ENCODE results near the gene LIMS2. TPM values are rescaled to one million over a fixed set of nuclear protein-coding genes. Genes with fewer than 3 reads are reported as not detected.

Gene LIMS2
- total RNA-seq, 1 experiment from 2014 or later, result 8.9 TPM

DNA sequence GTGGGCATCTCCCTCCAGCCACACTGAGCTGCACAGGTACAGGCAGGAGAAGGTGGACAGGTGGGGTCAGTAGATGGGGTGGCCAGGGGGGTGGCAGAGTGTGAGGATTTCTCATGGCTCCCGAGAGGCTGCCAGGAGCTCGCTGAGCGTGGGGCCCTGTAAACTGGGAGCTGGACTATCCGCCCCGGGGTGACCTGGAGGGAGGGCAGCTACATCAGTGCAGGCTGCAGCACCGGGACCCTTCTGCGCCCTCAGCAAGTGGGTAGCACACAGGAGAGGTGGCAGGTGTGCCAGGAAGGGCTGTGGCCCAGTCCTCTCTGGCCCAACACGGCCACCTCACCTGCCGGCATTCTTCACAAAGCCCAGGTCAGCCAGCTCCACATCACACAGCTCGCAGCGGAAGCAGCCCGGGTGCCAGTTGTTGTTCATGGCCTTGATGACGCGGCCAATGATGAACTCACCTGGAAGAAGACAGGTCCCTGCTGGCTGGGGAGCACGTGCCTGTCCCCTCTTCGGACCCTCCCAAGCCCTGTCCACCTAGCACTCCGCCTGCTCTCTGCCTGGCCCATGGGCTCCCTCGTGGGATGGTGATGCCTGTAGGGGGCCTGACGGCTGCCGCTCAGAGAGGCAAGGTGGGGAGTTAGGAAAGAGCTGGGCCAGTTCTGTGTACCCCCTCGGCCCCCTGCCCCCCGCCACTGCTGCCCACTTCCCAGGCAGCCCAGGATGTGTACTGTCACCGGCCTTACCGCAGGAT, 21.1 kb downstream of the LIMS2 start:
- intact Hi-C loops (cut with micrococcal nuclease; ENCODE audit: unreplicated experiment), result no loop called here
- Histone ChIP-seq H3K4me1 (ENCODE audit: control insufficient read depth, insufficient read depth, low read length) (0 out of 2 replicates have a peak, but pooled peaks cover 4% of the 10 kb centered on the region), H3K27ac (ENCODE audit: low read length) (no peak overlapping the region), H3K27me3 (ENCODE audit: control insufficient read depth, insufficient read depth, low read length) (no peaks in the 10 kb centered on the region), H3K4me3 (ENCODE audit: low read depth in 2 of 2, low read length in 2 of 2) (no peak overlapping the region), H3K36me3 (ENCODE audit: control insufficient read depth, insufficient read depth, low read length) (no peaks in the 10 kb centered on the region), H3K9me3 (ENCODE audit: control insufficient read depth, insufficient read depth, low read depth, low read length) (no peaks in the 10 kb centered on the region)
- ChIA-PET POLR2A (no interaction called here), CTCF (interaction anchor here (2.8 kb wide), 1 partner anchor 63 kb away, joined by 13 read pairs; no protein-coding TSS in a partner anchor)
- DNase-seq (ENCODE audit: low read depth, low spot score), result no peak
- ATAC-seq, result no peak
- TF ChIP-seq SIN3A (IDR thresholded peaks at IDR 0.05; ENCODE audit: borderline replicate concordance, insufficient read depth, low read depth, low read length), result no peak
- no peak for TF ChIP-seq TCF7L2 (IDR thresholded peaks at IDR 0.05; ENCODE audit: low read depth, low read length)
- no peak for TF ChIP-seq POLR2AphosphoS5 (IDR thresholded peaks at IDR 0.05; ENCODE audit: low read depth, low read length)
- TF ChIP-seq, protein P1, sequence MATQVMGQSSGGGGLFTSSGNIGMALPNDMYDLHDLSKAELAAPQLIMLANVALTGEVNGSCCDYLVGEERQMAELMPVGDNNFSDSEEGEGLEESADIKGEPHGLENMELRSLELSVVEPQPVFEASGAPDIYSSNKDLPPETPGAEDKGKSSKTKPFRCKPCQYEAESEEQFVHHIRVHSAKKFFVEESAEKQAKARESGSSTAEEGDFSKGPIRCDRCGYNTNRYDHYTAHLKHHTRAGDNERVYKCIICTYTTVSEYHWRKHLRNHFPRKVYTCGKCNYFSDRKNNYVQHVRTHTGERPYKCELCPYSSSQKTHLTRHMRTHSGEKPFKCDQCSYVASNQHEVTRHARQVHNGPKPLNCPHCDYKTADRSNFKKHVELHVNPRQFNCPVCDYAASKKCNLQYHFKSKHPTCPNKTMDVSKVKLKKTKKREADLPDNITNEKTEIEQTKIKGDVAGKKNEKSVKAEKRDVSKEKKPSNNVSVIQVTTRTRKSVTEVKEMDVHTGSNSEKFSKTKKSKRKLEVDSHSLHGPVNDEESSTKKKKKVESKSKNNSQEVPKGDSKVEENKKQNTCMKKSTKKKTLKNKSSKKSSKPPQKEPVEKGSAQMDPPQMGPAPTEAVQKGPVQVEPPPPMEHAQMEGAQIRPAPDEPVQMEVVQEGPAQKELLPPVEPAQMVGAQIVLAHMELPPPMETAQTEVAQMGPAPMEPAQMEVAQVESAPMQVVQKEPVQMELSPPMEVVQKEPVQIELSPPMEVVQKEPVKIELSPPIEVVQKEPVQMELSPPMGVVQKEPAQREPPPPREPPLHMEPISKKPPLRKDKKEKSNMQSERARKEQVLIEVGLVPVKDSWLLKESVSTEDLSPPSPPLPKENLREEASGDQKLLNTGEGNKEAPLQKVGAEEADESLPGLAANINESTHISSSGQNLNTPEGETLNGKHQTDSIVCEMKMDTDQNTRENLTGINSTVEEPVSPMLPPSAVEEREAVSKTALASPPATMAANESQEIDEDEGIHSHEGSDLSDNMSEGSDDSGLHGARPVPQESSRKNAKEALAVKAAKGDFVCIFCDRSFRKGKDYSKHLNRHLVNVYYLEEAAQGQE (IDR thresholded peaks at IDR 0.05; ENCODE audit: insufficient read depth in 1 of 2, low read depth in 2 of 2, low read length in 1 of 2), result no peak
- TF ChIP-seq, protein P2, sequence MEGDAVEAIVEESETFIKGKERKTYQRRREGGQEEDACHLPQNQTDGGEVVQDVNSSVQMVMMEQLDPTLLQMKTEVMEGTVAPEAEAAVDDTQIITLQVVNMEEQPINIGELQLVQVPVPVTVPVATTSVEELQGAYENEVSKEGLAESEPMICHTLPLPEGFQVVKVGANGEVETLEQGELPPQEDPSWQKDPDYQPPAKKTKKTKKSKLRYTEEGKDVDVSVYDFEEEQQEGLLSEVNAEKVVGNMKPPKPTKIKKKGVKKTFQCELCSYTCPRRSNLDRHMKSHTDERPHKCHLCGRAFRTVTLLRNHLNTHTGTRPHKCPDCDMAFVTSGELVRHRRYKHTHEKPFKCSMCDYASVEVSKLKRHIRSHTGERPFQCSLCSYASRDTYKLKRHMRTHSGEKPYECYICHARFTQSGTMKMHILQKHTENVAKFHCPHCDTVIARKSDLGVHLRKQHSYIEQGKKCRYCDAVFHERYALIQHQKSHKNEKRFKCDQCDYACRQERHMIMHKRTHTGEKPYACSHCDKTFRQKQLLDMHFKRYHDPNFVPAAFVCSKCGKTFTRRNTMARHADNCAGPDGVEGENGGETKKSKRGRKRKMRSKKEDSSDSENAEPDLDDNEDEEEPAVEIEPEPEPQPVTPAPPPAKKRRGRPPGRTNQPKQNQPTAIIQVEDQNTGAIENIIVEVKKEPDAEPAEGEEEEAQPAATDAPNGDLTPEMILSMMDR (IDR thresholded peaks at IDR 0.05), result no peak
- BruUV-seq (replicated peaks), result no TSS peak
- in situ Hi-C loops (cut with HindIII; ENCODE audit: low pct_unique_long_range_greater_than_20kb, low sequenced_read_pairs), result no loop called here

DNA sequence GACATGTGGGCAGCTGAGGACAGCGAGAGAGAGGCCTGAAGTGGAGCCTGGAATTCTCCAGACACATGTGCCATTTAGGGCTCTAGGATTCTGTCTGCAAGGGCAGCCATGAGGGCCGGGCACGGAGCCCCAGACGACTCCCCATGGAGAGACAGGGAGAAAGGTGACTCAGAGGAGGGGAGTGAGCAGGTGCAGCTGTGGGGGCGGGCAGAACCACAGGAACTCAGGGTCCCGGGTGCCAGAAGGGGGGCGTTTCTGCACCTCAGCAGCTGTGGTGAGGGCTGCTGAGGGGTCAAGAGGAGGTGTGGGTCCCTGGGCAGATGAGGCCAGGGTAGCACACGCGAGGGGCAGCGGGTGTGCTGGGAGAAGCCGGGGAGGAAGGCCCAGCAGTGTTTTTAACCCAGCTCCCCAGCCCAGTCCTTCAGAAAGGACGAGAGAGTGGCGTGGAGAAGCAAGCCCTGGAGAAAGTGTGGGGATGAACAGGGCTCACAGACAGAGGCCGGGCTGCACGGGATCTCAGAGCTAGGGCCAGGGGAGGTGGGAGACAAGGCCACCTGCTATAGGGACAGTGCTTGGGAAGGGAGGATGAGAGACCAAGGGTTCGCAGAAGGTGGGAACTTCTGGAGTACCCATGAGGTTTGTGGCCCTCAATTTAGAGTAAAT, 21.8 kb downstream of the LIMS2 start:
- intact Hi-C loops (cut with micrococcal nuclease; ENCODE audit: unreplicated experiment) (no loop called here), in situ Hi-C loops (cut with HindIII; ENCODE audit: low pct_unique_long_range_greater_than_20kb, low sequenced_read_pairs) (no loop called here)
- Histone ChIP-seq H3K27me3 (ENCODE audit: control insufficient read depth, insufficient read depth, low read length) (no peaks in the 10 kb centered on the region), H3K4me3 (ENCODE audit: low read depth in 2 of 2, low read length in 2 of 2) (no peak overlapping the region), H3K27ac (ENCODE audit: low read length) (no peak overlapping the region), H3K9me3 (ENCODE audit: control insufficient read depth, insufficient read depth, low read depth, low read length) (no peaks in the 10 kb centered on the region), H3K36me3 (ENCODE audit: control insufficient read depth, insufficient read depth, low read length) (no peaks in the 10 kb centered on the region), H3K4me1 (ENCODE audit: control insufficient read depth, insufficient read depth, low read length) (0 out of 2 replicates have a peak, but pooled peaks cover 4% of the 10 kb centered on the region)
- DNase-seq (ENCODE audit: low read depth, low spot score) (no peak), ATAC-seq (no peak)
- BruUV-seq (replicated peaks), result no TSS peak
- TF ChIP-seq, protein P2 (IDR thresholded peaks at IDR 0.05), result no peak
- TF ChIP-seq TCF7L2 (IDR thresholded peaks at IDR 0.05; ENCODE audit: low read depth, low read length) (no peak), SIN3A (IDR thresholded peaks at IDR 0.05; ENCODE audit: borderline replicate concordance, insufficient read depth, low read depth, low read length) (no peak), POLR2AphosphoS5 (IDR thresholded peaks at IDR 0.05; ENCODE audit: low read depth, low read length) (no peak)
- TF ChIP-seq, protein P1 (IDR thresholded peaks at IDR 0.05; ENCODE audit: insufficient read depth in 1 of 2, low read depth in 2 of 2, low read length in 1 of 2), result no peak
- ChIA-PET CTCF (interaction anchor here (2.8 kb wide), 1 partner anchor 63 kb away, joined by 13 read pairs; no protein-coding TSS in a partner anchor), POLR2A (no interaction called here)

Data from Panc1 (cell line).